WERI-Rb-1 (cell line): ENCODE data around the gene CDT1.

ENCODE experiments used
- DNase-seq: peaks from one replicate; pipeline ENCODE4 v3.0.0-alpha.2; 2020
- H3K27ac ChIP-seq: fragments of 250-450 bp; sonication (Bioruptor Pico); 2 replicates; pipeline ENCODE4 v1.5.1; 2020; ENCODE audit warnings: mild to moderate bottlenecking, moderate library complexity
- H3K27me3 ChIP-seq: fragments of 250-450 bp; sonication (Bioruptor Pico); 2 replicates; pipeline ENCODE4 v1.5.1; 2021; ENCODE audit warnings: mild to moderate bottlenecking, low read depth, moderate library complexity; ENCODE audit not compliant: insufficient read depth, severe bottlenecking
- H3K36me3 ChIP-seq: fragments of 250-450 bp; sonication (Bioruptor Pico); 2 replicates; pipeline ENCODE4 v1.5.1; 2020; ENCODE audit warnings: mild to moderate bottlenecking, moderate library complexity
- H3K4me3 ChIP-seq: 2 replicates; pipeline ENCODE4 v1.5.1; 2011; ENCODE audit warnings: low read depth, mild to moderate bottlenecking, control low read depth, low read length
- H3K9me3 ChIP-seq: fragments of 250-450 bp; sonication (Bioruptor Pico); 2 replicates; pipeline ENCODE4 v1.5.1; 2021; ENCODE audit warnings: mild to moderate bottlenecking, moderate library complexity; ENCODE audit not compliant: severe bottlenecking
- TF ChIP-seq, protein P1 (sequence below): IDR thresholded peaks from 2 replicates; pipeline ENCODE4 v1.5.1; 2011; ENCODE audit warnings: low read depth, mild to moderate bottlenecking, control low read depth, inconsistent platforms, low read length

CDT1 gene

GRCh38 chr16:88816736-88817535, 13.3 kb downstream of the CDT1 start:
- H3K36me3 ChIP-seq, result no peaks in the 10 kb centered on the region

DNA sequence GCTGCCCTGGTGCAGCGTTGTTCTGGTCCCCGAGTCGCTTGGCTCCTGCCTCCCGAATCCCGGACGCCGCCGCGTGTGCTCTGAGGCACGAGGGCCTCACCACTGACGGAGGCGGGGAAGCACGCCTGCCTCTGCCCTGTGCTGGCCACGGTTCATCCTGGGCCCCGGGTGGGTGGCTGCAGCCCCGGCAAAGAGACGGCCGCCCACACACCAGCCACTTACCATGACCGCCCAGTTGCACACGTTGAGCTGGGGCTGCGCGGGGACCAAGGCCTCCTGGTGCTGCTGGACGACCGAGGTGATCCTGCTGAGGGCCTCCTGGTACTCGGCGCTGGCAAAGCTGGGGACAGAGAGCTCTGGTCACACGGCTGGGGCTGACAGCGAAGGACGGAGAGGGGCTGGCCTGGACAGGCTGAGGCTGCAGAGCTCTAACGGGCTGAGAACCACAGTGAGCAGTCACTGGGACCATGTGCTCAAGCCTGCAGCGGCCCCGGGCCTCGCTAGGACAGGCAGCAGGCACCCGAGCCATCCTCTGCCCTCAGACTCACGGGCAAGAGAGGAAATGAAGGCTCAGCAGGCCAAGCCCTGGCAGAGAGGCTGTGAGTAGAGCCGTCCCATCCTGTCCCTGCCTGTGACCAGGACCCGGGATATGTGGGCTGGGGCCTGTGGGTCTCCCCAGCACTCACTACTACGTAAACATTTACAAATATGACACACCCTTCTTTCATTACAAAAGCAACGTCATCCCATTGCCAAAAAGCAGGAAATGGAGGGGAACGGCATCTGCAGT, 14.4 kb downstream of the CDT1 start:
- H3K36me3 ChIP-seq, result no peaks in the 10 kb centered on the region
- DNase-seq, result no peak
- no peak overlapping the region for H3K4me3 ChIP-seq
- no peak overlapping the region for H3K27ac ChIP-seq
- no peaks in the 10 kb centered on the region for H3K27me3 ChIP-seq
- TF ChIP-seq, protein P1, sequence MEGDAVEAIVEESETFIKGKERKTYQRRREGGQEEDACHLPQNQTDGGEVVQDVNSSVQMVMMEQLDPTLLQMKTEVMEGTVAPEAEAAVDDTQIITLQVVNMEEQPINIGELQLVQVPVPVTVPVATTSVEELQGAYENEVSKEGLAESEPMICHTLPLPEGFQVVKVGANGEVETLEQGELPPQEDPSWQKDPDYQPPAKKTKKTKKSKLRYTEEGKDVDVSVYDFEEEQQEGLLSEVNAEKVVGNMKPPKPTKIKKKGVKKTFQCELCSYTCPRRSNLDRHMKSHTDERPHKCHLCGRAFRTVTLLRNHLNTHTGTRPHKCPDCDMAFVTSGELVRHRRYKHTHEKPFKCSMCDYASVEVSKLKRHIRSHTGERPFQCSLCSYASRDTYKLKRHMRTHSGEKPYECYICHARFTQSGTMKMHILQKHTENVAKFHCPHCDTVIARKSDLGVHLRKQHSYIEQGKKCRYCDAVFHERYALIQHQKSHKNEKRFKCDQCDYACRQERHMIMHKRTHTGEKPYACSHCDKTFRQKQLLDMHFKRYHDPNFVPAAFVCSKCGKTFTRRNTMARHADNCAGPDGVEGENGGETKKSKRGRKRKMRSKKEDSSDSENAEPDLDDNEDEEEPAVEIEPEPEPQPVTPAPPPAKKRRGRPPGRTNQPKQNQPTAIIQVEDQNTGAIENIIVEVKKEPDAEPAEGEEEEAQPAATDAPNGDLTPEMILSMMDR, result no peak
- H3K9me3 ChIP-seq, result no peaks in the 10 kb centered on the region

More at GRCh38 chr16:88816736-88817535, 13.3 kb downstream of the CDT1 start:
- H3K4me3 ChIP-seq, result no peak overlapping the region
- no peaks in the 10 kb centered on the region for H3K9me3 ChIP-seq
- no peaks in the 10 kb centered on the region for H3K27me3 ChIP-seq
- no peak overlapping the region for H3K27ac ChIP-seq
- no peak for DNase-seq
- TF ChIP-seq, protein P1, result no peak

DNA sequence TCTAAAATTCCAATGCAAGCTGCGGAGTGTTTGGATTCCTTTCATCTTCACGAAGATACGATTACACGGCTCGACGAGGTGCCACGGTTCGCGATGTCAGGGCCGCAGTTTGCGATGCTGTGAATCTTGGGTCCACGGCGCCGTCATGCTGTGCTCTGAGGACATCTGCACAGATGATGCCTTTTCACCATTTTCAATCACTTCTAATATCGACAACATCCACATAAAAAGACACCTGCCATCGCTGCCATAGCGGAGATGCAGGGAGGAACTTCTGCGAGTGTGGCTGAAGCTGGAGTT, 14.9 kb downstream of the CDT1 start:
- Histone ChIP-seq H3K9me3 (no peaks in the 10 kb centered on the region), H3K36me3 (no peaks in the 10 kb centered on the region), H3K4me3 (no peak overlapping the region), H3K27me3 (no peaks in the 10 kb centered on the region), H3K27ac (no peak overlapping the region)
- TF ChIP-seq, protein P1, result no peak
- DNase-seq, result no peak

DNA sequence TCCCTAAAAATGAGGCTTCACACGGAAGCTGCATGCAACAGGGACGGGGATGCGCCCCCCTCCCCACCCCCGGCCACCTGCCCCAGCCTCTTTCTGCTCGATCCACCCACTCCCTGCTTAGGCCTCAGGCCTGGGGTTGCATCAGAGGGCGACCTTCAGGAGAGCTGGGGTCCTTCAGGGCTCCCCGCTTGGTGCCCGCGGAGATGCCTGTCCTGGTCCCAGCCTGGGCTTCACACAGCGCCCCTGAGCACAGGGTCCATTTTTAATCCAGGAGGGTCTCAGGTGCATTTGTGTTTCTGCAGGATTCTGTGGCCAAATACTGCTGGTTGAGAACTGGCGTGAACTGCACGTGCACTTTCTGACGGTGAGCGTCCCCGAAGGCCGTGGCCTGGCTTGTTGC, 15.5 kb downstream of the CDT1 start:
- H3K27ac ChIP-seq, result no peak overlapping the region
- no peaks in the 10 kb centered on the region for H3K9me3 ChIP-seq
- no peak for DNase-seq
- no peak overlapping the region for H3K4me3 ChIP-seq
- H3K27me3 ChIP-seq, result no peaks in the 10 kb centered on the region
- no peaks in the 10 kb centered on the region for H3K36me3 ChIP-seq
- TF ChIP-seq, protein P1, result no peak

- Histone ChIP-seq H3K27ac (no peak overlapping the region), H3K9me3 (no peaks in the 10 kb centered on the region), H3K27me3 (no peaks in the 10 kb centered on the region), H3K4me3 (no peak overlapping the region), H3K36me3 (no peaks in the 10 kb centered on the region)
- no peak for DNase-seq
- TF ChIP-seq, protein P1, result no peak
Observed at GRCh38 chr16:88820385-88821025, 16.9 kb downstream of the CDT1 start.
